ENCODE results near the gene BRCA2. TPM values are rescaled to one million over a fixed set of nuclear protein-coding genes. Genes with fewer than 3 reads are reported as not detected.

The BRCA2 gene
- total and polyA plus RNA-seq, 2 experiments from 2014 or later = 28.6 to 38.7 TPM

DNA sequence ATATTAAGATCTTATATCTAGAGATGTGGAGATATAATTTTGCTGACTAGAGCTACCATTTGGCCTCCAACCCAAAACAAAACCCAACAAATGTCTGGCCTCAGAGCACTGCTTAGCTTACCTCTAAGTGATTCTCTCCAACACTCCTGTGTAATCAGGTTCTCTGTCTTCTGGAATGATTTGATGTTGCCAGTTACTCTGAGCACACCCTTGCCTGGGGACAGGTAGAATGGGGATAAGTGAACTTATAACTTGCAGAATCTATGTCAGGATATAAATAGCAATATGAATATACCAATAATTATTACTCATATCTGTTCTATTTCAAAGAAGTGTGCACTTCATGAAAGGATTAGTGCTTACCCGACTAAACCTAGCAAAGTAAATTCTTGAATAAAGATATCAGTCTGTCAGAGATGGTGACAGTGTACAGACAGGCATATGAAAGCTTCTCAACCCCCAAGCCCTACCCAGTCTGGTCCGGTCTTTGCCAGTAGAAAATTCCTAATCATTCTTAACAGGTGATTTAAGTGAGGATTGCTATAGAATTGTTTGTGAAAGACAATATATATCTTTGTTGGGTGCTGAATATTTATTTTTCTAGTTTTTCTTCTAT is 33.1 kb upstream of the BRCA2 start:
- Histone ChIP-seq H3K4me1 (ENCODE audit: insufficient read depth) (no peaks in the 10 kb centered on the region), H3K27me3 (ENCODE audit: insufficient read depth) (no peaks in the 10 kb centered on the region), H3K27ac (ENCODE audit: low read depth) (no peak overlapping the region), H3F3A (replicated peaks; ENCODE audit: low read depth) (no peaks in the 10 kb centered on the region), H3K79me2 (replicated peaks; ENCODE audit: insufficient read depth) (no peaks in the 10 kb centered on the region), H3K4me3 (no peak overlapping the region), H3K4me2 (no peak overlapping the region), H4K20me1 (replicated peaks; ENCODE audit: insufficient read depth) (no peaks in the 10 kb centered on the region), H2AFZ (no peak overlapping the region), H3K9me2 (ENCODE audit: insufficient read depth) (no peaks in the 10 kb centered on the region), H3K36me3 (ENCODE audit: insufficient read depth) (no peaks in the 10 kb centered on the region)
- Mint-ChIP-seq H3K27ac (no peak overlapping the region), H3K4me3 (no peak overlapping the region), H3K27me3 (ENCODE audit: insufficient read depth, low read depth, poor library complexity) (no peaks in the 10 kb centered on the region), H3K36me3 (ENCODE audit: low read depth) (no peaks in the 10 kb centered on the region), H3K4me1 (peaks cover 10% of the 10 kb centered on the region; the same call in 2 of the 3 replicates), H3K9me3 (no peaks in the 10 kb centered on the region)
- TF ChIP-seq ZNF114 (CRISPR knock-in tag; IDR thresholded peaks at IDR 0.05) (no peak), POLR2AphosphoS5 (IDR thresholded peaks at IDR 0.05; ENCODE audit: low read depth) (no peak), CREB1 (CRISPR knock-in tag; IDR thresholded peaks at IDR 0.05; ENCODE audit: low read depth) (no peak), NANOG (IDR thresholded peaks at IDR 0.05; ENCODE audit: borderline replicate concordance) (no peak), JUNB (IDR thresholded peaks at IDR 0.05; ENCODE audit: unreplicated experiment) (no peak), ZNF331 (CRISPR knock-in tag; IDR thresholded peaks at IDR 0.05; ENCODE audit: low read depth) (no peak), STAT1 (IDR thresholded peaks at IDR 0.05; ENCODE audit: unreplicated experiment) (no peak), EZH2phosphoT487 (IDR thresholded peaks at IDR 0.05; ENCODE audit: unreplicated experiment) (no peak), EZH2 (IDR thresholded peaks at IDR 0.05; ENCODE audit: low read depth, unreplicated experiment) (no peak)
- TF ChIP-seq, protein P1, sequence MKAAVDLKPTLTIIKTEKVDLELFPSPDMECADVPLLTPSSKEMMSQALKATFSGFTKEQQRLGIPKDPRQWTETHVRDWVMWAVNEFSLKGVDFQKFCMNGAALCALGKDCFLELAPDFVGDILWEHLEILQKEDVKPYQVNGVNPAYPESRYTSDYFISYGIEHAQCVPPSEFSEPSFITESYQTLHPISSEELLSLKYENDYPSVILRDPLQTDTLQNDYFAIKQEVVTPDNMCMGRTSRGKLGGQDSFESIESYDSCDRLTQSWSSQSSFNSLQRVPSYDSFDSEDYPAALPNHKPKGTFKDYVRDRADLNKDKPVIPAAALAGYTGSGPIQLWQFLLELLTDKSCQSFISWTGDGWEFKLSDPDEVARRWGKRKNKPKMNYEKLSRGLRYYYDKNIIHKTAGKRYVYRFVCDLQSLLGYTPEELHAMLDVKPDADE (IDR thresholded peaks at IDR 0.05) = no peak
- TF ChIP-seq, protein P2, sequence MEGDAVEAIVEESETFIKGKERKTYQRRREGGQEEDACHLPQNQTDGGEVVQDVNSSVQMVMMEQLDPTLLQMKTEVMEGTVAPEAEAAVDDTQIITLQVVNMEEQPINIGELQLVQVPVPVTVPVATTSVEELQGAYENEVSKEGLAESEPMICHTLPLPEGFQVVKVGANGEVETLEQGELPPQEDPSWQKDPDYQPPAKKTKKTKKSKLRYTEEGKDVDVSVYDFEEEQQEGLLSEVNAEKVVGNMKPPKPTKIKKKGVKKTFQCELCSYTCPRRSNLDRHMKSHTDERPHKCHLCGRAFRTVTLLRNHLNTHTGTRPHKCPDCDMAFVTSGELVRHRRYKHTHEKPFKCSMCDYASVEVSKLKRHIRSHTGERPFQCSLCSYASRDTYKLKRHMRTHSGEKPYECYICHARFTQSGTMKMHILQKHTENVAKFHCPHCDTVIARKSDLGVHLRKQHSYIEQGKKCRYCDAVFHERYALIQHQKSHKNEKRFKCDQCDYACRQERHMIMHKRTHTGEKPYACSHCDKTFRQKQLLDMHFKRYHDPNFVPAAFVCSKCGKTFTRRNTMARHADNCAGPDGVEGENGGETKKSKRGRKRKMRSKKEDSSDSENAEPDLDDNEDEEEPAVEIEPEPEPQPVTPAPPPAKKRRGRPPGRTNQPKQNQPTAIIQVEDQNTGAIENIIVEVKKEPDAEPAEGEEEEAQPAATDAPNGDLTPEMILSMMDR (conservative IDR thresholded peaks at IDR 0.05; ENCODE audit: low read depth in 2 of 2) = no peak
- TF ChIP-seq, protein P3, sequence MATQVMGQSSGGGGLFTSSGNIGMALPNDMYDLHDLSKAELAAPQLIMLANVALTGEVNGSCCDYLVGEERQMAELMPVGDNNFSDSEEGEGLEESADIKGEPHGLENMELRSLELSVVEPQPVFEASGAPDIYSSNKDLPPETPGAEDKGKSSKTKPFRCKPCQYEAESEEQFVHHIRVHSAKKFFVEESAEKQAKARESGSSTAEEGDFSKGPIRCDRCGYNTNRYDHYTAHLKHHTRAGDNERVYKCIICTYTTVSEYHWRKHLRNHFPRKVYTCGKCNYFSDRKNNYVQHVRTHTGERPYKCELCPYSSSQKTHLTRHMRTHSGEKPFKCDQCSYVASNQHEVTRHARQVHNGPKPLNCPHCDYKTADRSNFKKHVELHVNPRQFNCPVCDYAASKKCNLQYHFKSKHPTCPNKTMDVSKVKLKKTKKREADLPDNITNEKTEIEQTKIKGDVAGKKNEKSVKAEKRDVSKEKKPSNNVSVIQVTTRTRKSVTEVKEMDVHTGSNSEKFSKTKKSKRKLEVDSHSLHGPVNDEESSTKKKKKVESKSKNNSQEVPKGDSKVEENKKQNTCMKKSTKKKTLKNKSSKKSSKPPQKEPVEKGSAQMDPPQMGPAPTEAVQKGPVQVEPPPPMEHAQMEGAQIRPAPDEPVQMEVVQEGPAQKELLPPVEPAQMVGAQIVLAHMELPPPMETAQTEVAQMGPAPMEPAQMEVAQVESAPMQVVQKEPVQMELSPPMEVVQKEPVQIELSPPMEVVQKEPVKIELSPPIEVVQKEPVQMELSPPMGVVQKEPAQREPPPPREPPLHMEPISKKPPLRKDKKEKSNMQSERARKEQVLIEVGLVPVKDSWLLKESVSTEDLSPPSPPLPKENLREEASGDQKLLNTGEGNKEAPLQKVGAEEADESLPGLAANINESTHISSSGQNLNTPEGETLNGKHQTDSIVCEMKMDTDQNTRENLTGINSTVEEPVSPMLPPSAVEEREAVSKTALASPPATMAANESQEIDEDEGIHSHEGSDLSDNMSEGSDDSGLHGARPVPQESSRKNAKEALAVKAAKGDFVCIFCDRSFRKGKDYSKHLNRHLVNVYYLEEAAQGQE (IDR thresholded peaks at IDR 0.05; ENCODE audit: unreplicated experiment) = no peak
- TF ChIP-seq, protein P4, sequence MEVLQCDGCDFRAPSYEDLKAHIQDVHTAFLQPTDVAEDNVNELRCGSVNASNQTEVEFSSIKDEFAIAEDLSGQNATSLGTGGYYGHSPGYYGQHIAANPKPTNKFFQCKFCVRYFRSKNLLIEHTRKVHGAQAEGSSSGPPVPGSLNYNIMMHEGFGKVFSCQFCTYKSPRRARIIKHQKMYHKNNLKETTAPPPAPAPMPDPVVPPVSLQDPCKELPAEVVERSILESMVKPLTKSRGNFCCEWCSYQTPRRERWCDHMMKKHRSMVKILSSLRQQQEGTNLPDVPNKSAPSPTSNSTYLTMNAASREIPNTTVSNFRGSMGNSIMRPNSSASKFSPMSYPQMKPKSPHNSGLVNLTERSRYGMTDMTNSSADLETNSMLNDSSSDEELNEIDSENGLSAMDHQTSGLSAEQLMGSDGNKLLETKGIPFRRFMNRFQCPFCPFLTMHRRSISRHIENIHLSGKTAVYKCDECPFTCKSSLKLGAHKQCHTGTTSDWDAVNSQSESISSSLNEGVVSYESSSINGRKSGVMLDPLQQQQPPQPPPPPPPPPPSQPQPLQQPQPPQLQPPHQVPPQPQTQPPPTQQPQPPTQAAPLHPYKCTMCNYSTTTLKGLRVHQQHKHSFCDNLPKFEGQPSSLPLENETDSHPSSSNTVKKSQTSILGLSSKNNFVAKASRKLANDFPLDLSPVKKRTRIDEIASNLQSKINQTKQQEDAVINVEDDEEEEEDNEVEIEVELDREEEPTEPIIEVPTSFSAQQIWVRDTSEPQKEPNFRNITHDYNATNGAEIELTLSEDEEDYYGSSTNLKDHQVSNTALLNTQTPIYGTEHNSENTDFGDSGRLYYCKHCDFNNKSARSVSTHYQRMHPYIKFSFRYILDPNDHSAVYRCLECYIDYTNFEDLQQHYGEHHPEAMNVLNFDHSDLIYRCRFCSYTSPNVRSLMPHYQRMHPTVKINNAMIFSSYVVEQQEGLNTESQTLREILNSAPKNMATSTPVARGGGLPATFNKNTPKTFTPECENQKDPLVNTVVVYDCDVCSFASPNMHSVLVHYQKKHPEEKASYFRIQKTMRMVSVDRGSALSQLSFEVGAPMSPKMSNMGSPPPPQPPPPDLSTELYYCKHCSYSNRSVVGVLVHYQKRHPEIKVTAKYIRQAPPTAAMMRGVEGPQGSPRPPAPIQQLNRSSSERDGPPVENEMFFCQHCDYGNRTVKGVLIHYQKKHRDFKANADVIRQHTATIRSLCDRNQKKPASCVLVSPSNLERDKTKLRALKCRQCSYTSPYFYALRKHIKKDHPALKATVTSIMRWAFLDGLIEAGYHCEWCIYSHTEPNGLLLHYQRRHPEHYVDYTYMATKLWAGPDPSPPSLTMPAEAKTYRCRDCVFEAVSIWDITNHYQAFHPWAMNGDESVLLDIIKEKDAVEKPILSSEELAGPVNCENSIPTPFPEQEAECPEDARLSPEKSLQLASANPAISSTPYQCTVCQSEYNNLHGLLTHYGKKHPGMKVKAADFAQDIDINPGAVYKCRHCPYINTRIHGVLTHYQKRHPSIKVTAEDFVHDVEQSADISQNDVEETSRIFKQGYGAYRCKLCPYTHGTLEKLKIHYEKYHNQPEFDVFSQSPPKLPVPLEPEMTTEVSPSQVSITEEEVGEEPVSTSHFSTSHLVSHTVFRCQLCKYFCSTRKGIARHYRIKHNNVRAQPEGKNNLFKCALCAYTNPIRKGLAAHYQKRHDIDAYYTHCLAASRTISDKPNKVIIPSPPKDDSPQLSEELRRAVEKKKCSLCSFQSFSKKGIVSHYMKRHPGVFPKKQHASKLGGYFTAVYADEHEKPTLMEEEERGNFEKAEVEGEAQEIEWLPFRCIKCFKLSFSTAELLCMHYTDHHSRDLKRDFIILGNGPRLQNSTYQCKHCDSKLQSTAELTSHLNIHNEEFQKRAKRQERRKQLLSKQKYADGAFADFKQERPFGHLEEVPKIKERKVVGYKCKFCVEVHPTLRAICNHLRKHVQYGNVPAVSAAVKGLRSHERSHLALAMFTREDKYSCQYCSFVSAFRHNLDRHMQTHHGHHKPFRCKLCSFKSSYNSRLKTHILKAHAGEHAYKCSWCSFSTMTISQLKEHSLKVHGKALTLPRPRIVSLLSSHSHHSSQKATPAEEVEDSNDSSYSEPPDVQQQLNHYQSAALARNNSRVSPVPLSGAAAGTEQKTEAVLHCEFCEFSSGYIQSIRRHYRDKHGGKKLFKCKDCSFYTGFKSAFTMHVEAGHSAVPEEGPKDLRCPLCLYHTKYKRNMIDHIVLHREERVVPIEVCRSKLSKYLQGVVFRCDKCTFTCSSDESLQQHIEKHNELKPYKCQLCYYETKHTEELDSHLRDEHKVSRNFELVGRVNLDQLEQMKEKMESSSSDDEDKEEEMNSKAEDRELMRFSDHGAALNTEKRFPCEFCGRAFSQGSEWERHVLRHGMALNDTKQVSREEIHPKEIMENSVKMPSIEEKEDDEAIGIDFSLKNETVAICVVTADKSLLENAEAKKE (CRISPR knock-in tag; IDR thresholded peaks at IDR 0.05) = no peak
- no peak for DNase-seq (ENCODE audit: low spot score)
- ATAC-seq = no peak
